ENCODE measurements around the gene SPOPL. TPM values are rescaled to one million over a fixed set of nuclear protein-coding genes. Genes with fewer than 3 reads are reported as not detected.
"Not testable (repeated sequence)": the region's sequence is repeated elsewhere in the genome, so short reads cannot be mapped to it uniquely, and the experiment has no call there.

The SPOPL gene
- total RNA-seq, 1 experiment from 2014 or later: 21.8 TPM

DNA sequence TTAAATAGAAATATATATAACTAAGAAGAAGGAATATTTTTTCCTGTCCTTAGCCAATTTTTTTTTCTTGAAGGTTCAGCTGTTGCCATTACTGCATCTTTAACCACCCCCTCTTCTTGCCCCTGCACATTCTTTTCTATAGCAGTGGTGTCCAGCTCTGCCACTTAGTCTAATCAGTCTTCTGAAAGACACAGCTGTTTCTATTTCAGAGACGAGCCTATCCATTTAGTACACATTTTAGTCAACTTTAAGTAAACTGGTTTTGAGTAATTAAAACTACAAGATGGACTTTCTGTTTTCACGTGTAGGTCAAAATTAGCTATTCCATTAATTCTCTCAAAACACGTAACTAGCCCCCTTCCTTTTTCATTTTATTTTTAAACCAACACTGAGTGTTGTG lies 21.0 kb downstream of the SPOPL start:
- in situ Hi-C loops (cut with HindIII; ENCODE audit: low pct_unique_long_range_greater_than_20kb, low sequenced_read_pairs) (no loop called here), intact Hi-C loops (cut with micrococcal nuclease; ENCODE audit: unreplicated experiment) (no loop called here)

DNA sequence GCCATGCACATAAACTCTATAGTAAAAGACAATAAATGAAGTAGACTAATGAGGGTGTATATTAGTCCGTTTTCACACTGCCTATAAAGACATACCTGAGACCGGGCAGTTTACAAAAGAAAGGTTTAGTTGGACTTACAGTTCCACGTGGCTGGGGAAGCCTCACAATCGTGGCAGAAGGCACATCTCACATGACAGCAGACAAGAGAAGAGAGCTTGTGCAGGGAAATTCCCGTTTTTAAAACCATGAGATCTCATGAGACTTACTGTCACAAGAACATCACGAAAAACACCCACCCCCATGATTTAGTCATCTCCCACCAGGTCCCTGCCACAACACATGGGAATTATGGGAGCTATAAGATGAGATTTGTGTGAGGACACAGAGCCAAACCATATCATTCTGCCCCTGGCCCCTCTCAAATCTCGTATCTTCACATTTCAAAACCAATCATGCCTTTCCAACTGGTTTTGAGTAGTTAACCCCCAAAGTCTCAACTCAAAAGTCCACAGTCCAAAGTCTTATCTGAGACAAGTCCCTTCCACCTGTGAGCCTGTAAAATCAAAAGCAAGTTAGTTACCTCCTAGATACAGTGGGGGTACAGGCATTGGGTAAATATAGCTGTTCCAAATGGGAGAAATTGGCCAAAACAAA lies 21.6 kb downstream of the SPOPL start:
- ATAC-seq; POLR2A ChIA-PET; H3K4me1 ChIP-seq (ENCODE audit: control insufficient read depth, insufficient read depth, low read length); H3K36me3 ChIP-seq (ENCODE audit: control insufficient read depth, insufficient read depth, low read length); CTCF ChIA-PET; BruUV-seq (replicated peaks); intact Hi-C loops (cut with micrococcal nuclease; ENCODE audit: unreplicated experiment); in situ Hi-C loops (cut with HindIII; ENCODE audit: low pct_unique_long_range_greater_than_20kb, low sequenced_read_pairs); H3K4me3 ChIP-seq (ENCODE audit: low read depth in 2 of 2, low read length in 2 of 2); DNase-seq (ENCODE audit: low read depth, low spot score); H3K27ac ChIP-seq (ENCODE audit: low read length); H3K9me3 ChIP-seq (ENCODE audit: control insufficient read depth, insufficient read depth, low read depth, low read length); H3K27me3 ChIP-seq (ENCODE audit: control insufficient read depth, insufficient read depth, low read length): not testable (repeated sequence)

More for the DNA sequence above, 21.0 kb downstream of the SPOPL start:
- no peak overlapping the region for H3K4me3 ChIP-seq (ENCODE audit: low read depth in 2 of 2, low read length in 2 of 2)
- H3K36me3 ChIP-seq (ENCODE audit: control insufficient read depth, insufficient read depth, low read length): no peaks in the 10 kb centered on the region; the same call in 1 of the 2 replicates
- no peaks in the 10 kb centered on the region for H3K4me1 ChIP-seq (ENCODE audit: control insufficient read depth, insufficient read depth, low read length)
- H3K27ac ChIP-seq (ENCODE audit: low read length): no peak overlapping the region
- no peaks in the 10 kb centered on the region for H3K9me3 ChIP-seq (ENCODE audit: control insufficient read depth, insufficient read depth, low read depth, low read length)
- BruUV-seq (replicated peaks): no TSS peak
- TF ChIP-seq TCF7L2 (IDR thresholded peaks at IDR 0.05; ENCODE audit: low read depth, low read length): no peak
- TF ChIP-seq, protein P1, sequence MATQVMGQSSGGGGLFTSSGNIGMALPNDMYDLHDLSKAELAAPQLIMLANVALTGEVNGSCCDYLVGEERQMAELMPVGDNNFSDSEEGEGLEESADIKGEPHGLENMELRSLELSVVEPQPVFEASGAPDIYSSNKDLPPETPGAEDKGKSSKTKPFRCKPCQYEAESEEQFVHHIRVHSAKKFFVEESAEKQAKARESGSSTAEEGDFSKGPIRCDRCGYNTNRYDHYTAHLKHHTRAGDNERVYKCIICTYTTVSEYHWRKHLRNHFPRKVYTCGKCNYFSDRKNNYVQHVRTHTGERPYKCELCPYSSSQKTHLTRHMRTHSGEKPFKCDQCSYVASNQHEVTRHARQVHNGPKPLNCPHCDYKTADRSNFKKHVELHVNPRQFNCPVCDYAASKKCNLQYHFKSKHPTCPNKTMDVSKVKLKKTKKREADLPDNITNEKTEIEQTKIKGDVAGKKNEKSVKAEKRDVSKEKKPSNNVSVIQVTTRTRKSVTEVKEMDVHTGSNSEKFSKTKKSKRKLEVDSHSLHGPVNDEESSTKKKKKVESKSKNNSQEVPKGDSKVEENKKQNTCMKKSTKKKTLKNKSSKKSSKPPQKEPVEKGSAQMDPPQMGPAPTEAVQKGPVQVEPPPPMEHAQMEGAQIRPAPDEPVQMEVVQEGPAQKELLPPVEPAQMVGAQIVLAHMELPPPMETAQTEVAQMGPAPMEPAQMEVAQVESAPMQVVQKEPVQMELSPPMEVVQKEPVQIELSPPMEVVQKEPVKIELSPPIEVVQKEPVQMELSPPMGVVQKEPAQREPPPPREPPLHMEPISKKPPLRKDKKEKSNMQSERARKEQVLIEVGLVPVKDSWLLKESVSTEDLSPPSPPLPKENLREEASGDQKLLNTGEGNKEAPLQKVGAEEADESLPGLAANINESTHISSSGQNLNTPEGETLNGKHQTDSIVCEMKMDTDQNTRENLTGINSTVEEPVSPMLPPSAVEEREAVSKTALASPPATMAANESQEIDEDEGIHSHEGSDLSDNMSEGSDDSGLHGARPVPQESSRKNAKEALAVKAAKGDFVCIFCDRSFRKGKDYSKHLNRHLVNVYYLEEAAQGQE (IDR thresholded peaks at IDR 0.05; ENCODE audit: insufficient read depth in 1 of 2, low read depth in 2 of 2, low read length in 1 of 2): no peak
- TF ChIP-seq, protein P2, sequence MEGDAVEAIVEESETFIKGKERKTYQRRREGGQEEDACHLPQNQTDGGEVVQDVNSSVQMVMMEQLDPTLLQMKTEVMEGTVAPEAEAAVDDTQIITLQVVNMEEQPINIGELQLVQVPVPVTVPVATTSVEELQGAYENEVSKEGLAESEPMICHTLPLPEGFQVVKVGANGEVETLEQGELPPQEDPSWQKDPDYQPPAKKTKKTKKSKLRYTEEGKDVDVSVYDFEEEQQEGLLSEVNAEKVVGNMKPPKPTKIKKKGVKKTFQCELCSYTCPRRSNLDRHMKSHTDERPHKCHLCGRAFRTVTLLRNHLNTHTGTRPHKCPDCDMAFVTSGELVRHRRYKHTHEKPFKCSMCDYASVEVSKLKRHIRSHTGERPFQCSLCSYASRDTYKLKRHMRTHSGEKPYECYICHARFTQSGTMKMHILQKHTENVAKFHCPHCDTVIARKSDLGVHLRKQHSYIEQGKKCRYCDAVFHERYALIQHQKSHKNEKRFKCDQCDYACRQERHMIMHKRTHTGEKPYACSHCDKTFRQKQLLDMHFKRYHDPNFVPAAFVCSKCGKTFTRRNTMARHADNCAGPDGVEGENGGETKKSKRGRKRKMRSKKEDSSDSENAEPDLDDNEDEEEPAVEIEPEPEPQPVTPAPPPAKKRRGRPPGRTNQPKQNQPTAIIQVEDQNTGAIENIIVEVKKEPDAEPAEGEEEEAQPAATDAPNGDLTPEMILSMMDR (IDR thresholded peaks at IDR 0.05): no peak
- TF ChIP-seq POLR2AphosphoS5 (IDR thresholded peaks at IDR 0.05; ENCODE audit: low read depth, low read length): no peak
- no peak for TF ChIP-seq SIN3A (IDR thresholded peaks at IDR 0.05; ENCODE audit: borderline replicate concordance, insufficient read depth, low read depth, low read length)
- H3K27me3 ChIP-seq (ENCODE audit: control insufficient read depth, insufficient read depth, low read length): no peaks in the 10 kb centered on the region
- CTCF ChIA-PET: no interaction called here
- POLR2A ChIA-PET: no interaction called here
- DNase-seq (ENCODE audit: low read depth, low spot score) (no peak), ATAC-seq (no peak)

DNA sequence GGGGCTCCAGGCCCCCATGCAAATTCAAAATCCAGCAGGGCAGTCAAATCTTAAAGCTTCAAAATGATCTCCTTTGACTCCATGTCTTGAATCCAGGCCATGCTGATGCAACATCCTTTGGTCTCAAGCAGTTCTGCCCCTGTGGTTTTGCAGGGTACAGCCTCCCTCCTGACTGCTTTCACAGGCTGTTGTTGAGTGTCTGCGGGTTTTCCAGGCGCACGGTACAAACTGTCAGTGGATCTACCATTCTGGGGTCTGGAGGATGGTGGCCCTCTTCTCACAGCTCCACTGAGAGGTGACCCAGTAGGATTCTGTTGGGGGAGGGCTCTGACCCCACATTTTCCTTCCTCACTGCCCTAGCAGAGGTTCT lies 22.1 kb downstream of the SPOPL start:
- DNase-seq (ENCODE audit: low read depth, low spot score); H3K27me3 ChIP-seq (ENCODE audit: control insufficient read depth, insufficient read depth, low read length); H3K27ac ChIP-seq (ENCODE audit: low read length); H3K9me3 ChIP-seq (ENCODE audit: control insufficient read depth, insufficient read depth, low read depth, low read length); CTCF ChIA-PET; BruUV-seq (replicated peaks); POLR2A ChIA-PET; intact Hi-C loops (cut with micrococcal nuclease; ENCODE audit: unreplicated experiment); H3K36me3 ChIP-seq (ENCODE audit: control insufficient read depth, insufficient read depth, low read length); ATAC-seq; H3K4me1 ChIP-seq (ENCODE audit: control insufficient read depth, insufficient read depth, low read length); H3K4me3 ChIP-seq (ENCODE audit: low read depth in 2 of 2, low read length in 2 of 2); in situ Hi-C loops (cut with HindIII; ENCODE audit: low pct_unique_long_range_greater_than_20kb, low sequenced_read_pairs): not testable (repeated sequence)

DNA sequence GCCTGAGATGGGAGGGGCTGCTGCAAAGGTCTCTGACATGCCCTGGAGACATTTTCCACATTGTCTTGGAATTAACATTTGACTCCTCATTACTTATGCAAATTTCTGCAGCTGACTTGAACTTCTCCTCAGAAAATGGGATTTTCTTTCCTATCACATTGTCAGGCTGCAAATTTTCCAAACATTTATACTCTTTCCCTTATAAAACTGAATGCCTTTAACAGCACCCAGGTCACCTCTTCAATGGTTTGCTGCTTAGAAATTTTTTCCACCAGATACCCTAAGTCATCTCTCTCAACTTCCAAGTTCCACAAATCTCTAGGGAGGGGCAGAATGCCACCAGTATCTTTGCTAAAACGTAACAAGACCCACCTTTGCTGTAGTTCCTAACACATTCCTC lies 22.8 kb downstream of the SPOPL start:
- DNase-seq (ENCODE audit: low read depth, low spot score); CTCF ChIA-PET; H3K27me3 ChIP-seq (ENCODE audit: control insufficient read depth, insufficient read depth, low read length); BruUV-seq (replicated peaks); ATAC-seq; H3K36me3 ChIP-seq (ENCODE audit: control insufficient read depth, insufficient read depth, low read length); H3K9me3 ChIP-seq (ENCODE audit: control insufficient read depth, insufficient read depth, low read depth, low read length); in situ Hi-C loops (cut with HindIII; ENCODE audit: low pct_unique_long_range_greater_than_20kb, low sequenced_read_pairs); H3K4me1 ChIP-seq (ENCODE audit: control insufficient read depth, insufficient read depth, low read length); H3K27ac ChIP-seq (ENCODE audit: low read length); POLR2A ChIA-PET; intact Hi-C loops (cut with micrococcal nuclease; ENCODE audit: unreplicated experiment); H3K4me3 ChIP-seq (ENCODE audit: low read depth in 2 of 2, low read length in 2 of 2): not testable (repeated sequence)

Data from Panc1 (cell line).